HCT116 (cell line): Measurements from ENCODE around the gene MMP15. TPM values are rescaled to one million over a fixed set of nuclear protein-coding genes. Genes with fewer than 3 reads are reported as not detected.

Experiments used
- ATAC-seq: fragments of 200-7000 bp; cut with Tn5 transposase; 2 replicates; pipeline ENCODE4 v1.9.1; 2020; ENCODE audit warnings: mild to moderate bottlenecking, moderate library complexity
- BruUV-seq: library from RNA; stranded (reverse); fragments of 400-500 nt; replicated peaks from 2 replicates; lab custom pipeline; 2021; lab: Mats Ljungman, UMichigan
- CTCF ChIA-PET: fragments of 300-600 bp; sonication (Branson Sonifier 250); formaldehyde crosslinking; loops from one replicate; lab custom pipeline; 2021; ENCODE audit warnings: antibody characterized with exemption; lab: Charles Lee
- POLR2A ChIA-PET: fragments of 300-600, 350-600 bp; sonication (Branson Sonifier 250); formaldehyde crosslinking; loops from one replicate; lab custom pipeline; 2021; ENCODE audit warnings: antibody characterized with exemption; lab: Charles Lee
- RAD21 ChIA-PET, 2 experiments: fragments of 300-600 bp; sonication (Branson Sonifier 250); formaldehyde crosslinking; loops; one replicate each; lab custom pipeline; 2023; ENCODE audit warnings: low total read pairs in 2 of 2; ENCODE audit not compliant: uncharacterized antibody in 2 of 2, unreplicated experiment in 2 of 2, low non-redundant PET in 1 of 2; lab: Charles Lee
- DNase-seq: peaks from one replicate; pipeline ENCODE4 v3.0.0-alpha.2; 2010; ENCODE audit warnings: low read depth, low spot score
- H2AFZ ChIP-seq: fragments of 200-600 bp; shearing (Covaris generic), sonication (generic); 2 replicates; pipeline ENCODE4 v1.6.1; 2017; ENCODE audit warnings: low read depth, mixed run types, mixed read lengths, antibody characterized with exemption, low read length; ENCODE audit not compliant: poor library complexity, severe bottlenecking
- H3K27ac ChIP-seq: 2 replicates; pipeline ENCODE4 v1.5.1; 2012; ENCODE audit warnings: low read depth, low read length
- H3K27me3 ChIP-seq: fragments of 200-600 bp; sonication (generic); 2 replicates; pipeline ENCODE4 v1.6.1; 2016; ENCODE audit warnings: mixed run types, low read length, mixed read lengths; ENCODE audit not compliant: insufficient read depth
- H3K36me3 ChIP-seq, 2 experiments: fragments of 200-500 bp in 1 of 2; fragments of 200-600 bp in 1 of 2; sonication (Bioruptor generic) in 1 of 2; sonication (generic) in 1 of 2; 2 replicates each; pipeline versions ENCODE4 v1.5.1 to v1.6.1; 2014 to 2016; ENCODE audit warnings: low read length in 2 of 2, inconsistent platforms in 1 of 2, mixed read lengths in 1 of 2, mixed run types in 1 of 2; ENCODE audit not compliant: insufficient read depth in 2 of 2, control insufficient read depth in 1 of 2
- H3K4me1 ChIP-seq, 2 experiments: fragments of 200-600 bp in 1 of 2; sonication (generic) in 1 of 2; 2 replicates each; pipeline versions ENCODE4 v1.5.1 to v1.6.1; 2012 to 2017; ENCODE audit warnings: low read length in 2 of 2, inconsistent platforms in 1 of 2, mild to moderate bottlenecking in 1 of 2, mixed read lengths in 1 of 2, mixed run types in 1 of 2, moderate library complexity in 1 of 2; ENCODE audit not compliant: insufficient read depth in 2 of 2, control insufficient read depth in 1 of 2
- H3K4me2 ChIP-seq: fragments of 200-600 bp; sonication (generic); 2 replicates; pipeline ENCODE4 v1.6.1; 2017; ENCODE audit warnings: mixed run types, low read length, mixed read lengths
- H3K4me3 ChIP-seq, 2 experiments: fragments of 200-600 bp in 1 of 2; sonication (generic) in 1 of 2; replicated peaks in 1 of 2; 2 replicates each; pipeline ENCODE4 v1.5.1; 2011 to 2016; ENCODE audit warnings: low read length in 2 of 2, control low read depth in 1 of 2, low read depth in 1 of 2, mild to moderate bottlenecking in 1 of 2, mixed read lengths in 1 of 2, mixed run types in 1 of 2
- H3K79me2 ChIP-seq: fragments of 200-600 bp; sonication (generic); 2 replicates; pipeline ENCODE4 v1.6.1; 2017; ENCODE audit warnings: mild to moderate bottlenecking, mixed run types, low read length, moderate library complexity, mixed read lengths; ENCODE audit not compliant: insufficient read depth
- H3K9ac ChIP-seq: fragments of 200-600 bp; sonication (generic); 2 replicates; pipeline ENCODE4 v1.6.1; 2016; ENCODE audit warnings: low read length, mixed read lengths
- H3K9me2 ChIP-seq: fragments of 200-600 bp; sonication (generic), shearing (Covaris generic); 2 replicates; pipeline ENCODE4 v1.6.1; 2017; ENCODE audit warnings: mixed run types, mild to moderate bottlenecking, moderate library complexity; ENCODE audit not compliant: insufficient read depth
- H3K9me3 ChIP-seq, 2 experiments: fragments of 200-500 bp in 1 of 2; fragments of 200-600 bp in 1 of 2; sonication (Bioruptor generic) in 1 of 2; sonication (generic) in 1 of 2; 2 replicates each; pipeline ENCODE4 v1.6.1; 2014 to 2017; ENCODE audit warnings: low read length in 2 of 2, mixed read lengths in 2 of 2, inconsistent platforms in 1 of 2, low read depth in 1 of 2, mild to moderate bottlenecking in 1 of 2, mixed run types in 1 of 2, moderate library complexity in 1 of 2; ENCODE audit not compliant: control insufficient read depth in 1 of 2, insufficient read depth in 1 of 2
- H4K20me1 ChIP-seq: fragments of 200-600 bp; sonication (generic), shearing (Covaris generic); 2 replicates; pipeline ENCODE4 v1.6.1; 2017; ENCODE audit warnings: mixed run types, mild to moderate bottlenecking, moderate library complexity; ENCODE audit not compliant: insufficient read depth
- CBX3 ChIP-seq: IDR thresholded peaks from 2 replicates; pipeline ENCODE4 v1.6.1; 2012; ENCODE audit warnings: low read depth
- CEBPB ChIP-seq: IDR thresholded peaks from 2 replicates; pipeline ENCODE4 v1.6.1; 2012; ENCODE audit warnings: low read depth
- CTCF ChIP-seq, 3 experiments: fragments of 200-600 bp in 1 of 3; sonication (generic) in 1 of 3; IDR thresholded peaks in 2 of 3; conservative IDR thresholded peaks in 1 of 3; 2 replicates each; pipeline ENCODE4 v1.5.1; 2012 to 2017; ENCODE audit warnings: low read depth in 2 of 3, low read length in 2 of 3, antibody characterized with exemption in 1 of 3, borderline replicate concordance in 1 of 3, control low read depth in 1 of 3, mild to moderate bottlenecking in 1 of 3, mixed read lengths in 1 of 3, mixed run types in 1 of 3, moderate library complexity in 1 of 3; ENCODE audit not compliant: insufficient read depth in 1 of 3
- ELF1 ChIP-seq: IDR thresholded peaks from 2 replicates; pipeline ENCODE4 v1.6.1; 2012; ENCODE audit warnings: low read depth, borderline replicate concordance
- EZH2 ChIP-seq: fragments of 200-600 bp; sonication (generic); IDR thresholded peaks from 2 replicates; pipeline ENCODE4 v1.6.1; 2017; ENCODE audit warnings: antibody characterized with exemption, mixed run types
- MAX ChIP-seq: IDR thresholded peaks from 2 replicates; pipeline ENCODE4 v1.6.1; 2012
- POLR2A ChIP-seq: IDR thresholded peaks from 2 replicates; pipeline ENCODE4 v1.7.0; 2011; ENCODE audit warnings: borderline replicate concordance; ENCODE audit not compliant: insufficient read depth, insufficient read length; ENCODE audit errors: extremely low read depth
- RAD21 ChIP-seq: IDR thresholded peaks from 2 replicates; pipeline ENCODE4 v1.6.1; 2012; ENCODE audit warnings: low read depth, mild to moderate bottlenecking
- REST ChIP-seq: IDR thresholded peaks from 2 replicates; pipeline ENCODE4 v1.6.1; 2012; ENCODE audit warnings: low read depth
- SIN3A ChIP-seq: IDR thresholded peaks from 2 replicates; pipeline ENCODE4 v1.6.1; 2012; ENCODE audit warnings: low read depth
- TCF7L2 ChIP-seq: IDR thresholded peaks from 2 replicates; pipeline ENCODE4 v1.7.0; 2011; ENCODE audit warnings: borderline replicate concordance, inconsistent platforms; ENCODE audit not compliant: insufficient read depth, insufficient read length; ENCODE audit errors: extremely low read depth
- YY1 ChIP-seq: IDR thresholded peaks from 2 replicates; pipeline ENCODE4 v1.6.1; 2011; ENCODE audit warnings: low read length, low read depth, moderate library complexity, mild to moderate bottlenecking; ENCODE audit not compliant: insufficient replicate concordance; ENCODE audit errors: extremely low read depth
- ZFX ChIP-seq: fragments of 450-650 bp; IDR thresholded peaks from 2 replicates; pipeline ENCODE4 v1.6.1; 2017
- ZNF274 ChIP-seq: fragments of 200-500 bp; sonication (Bioruptor generic); IDR thresholded peaks from 2 replicates; pipeline ENCODE4 v1.6.1; 2014; ENCODE audit warnings: mild to moderate bottlenecking, low read depth, low read length, inconsistent platforms
- intact Hi-C: fragments of 100-400 bp; cut with micrococcal nuclease; formaldehyde crosslinking; loops from 2 replicates; pipeline ENCODE4 v1.10.0; 2022
- total RNA-seq: library from RNA; stranded (reverse); gene quantifications from one replicate; pipeline ENCODE4 v1.2.1, GENCODE V29; 2021; ENCODE audit not compliant: unreplicated experiment

The MMP15 gene
- total RNA-seq, 1 experiment from 2014 or later: 38.5 TPM

- ChIA-PET POLR2A (no interaction called here), CTCF (interaction anchor here (1.9 kb wide), 1 partner anchor 27 kb away, joined by 4 read pairs; no protein-coding TSS in a partner anchor), RAD21 (no interaction called here)
- H3K9ac ChIP-seq: no peak overlapping the region
- H3K4me1 ChIP-seq: peaks cover 0 to 16% of the 10 kb centered on the region in 2 experiments; a peak in 2 of 4 replicates
- H3K4me2 ChIP-seq: no peak overlapping the region
- no peak overlapping the region for H2AFZ ChIP-seq
- BruUV-seq: no TSS peak
- no peak for TF ChIP-seq EZH2
- TF ChIP-seq, all 23 proteins: peak for 0
- H4K20me1 ChIP-seq: no peaks in the 10 kb centered on the region
- no peaks in the 10 kb centered on the region for H3K79me2 ChIP-seq
- no peaks in the 10 kb centered on the region for H3K36me3 ChIP-seq
- H3K9me3 ChIP-seq: no peaks in the 10 kb centered on the region
- intact Hi-C loops: no loop called here
- no peak overlapping the region for H3K4me3 ChIP-seq
- DNase-seq (no peak), ATAC-seq (no peak)
- no peaks in the 10 kb centered on the region for H3K9me2 ChIP-seq
- no peak overlapping the region for H3K27ac ChIP-seq
- no peaks in the 10 kb centered on the region for H3K27me3 ChIP-seq
Measured at GRCh38 chr16:58094026-58094425, 68.5 kb downstream of the MMP15 start.

- no peak overlapping the region for H3K9ac ChIP-seq
- H3K4me2 ChIP-seq: no peak overlapping the region
- RAD21 ChIA-PET: no interaction called here
- DNase-seq (no peak), ATAC-seq (no peak)
- H3K4me1 ChIP-seq: peaks cover 0 to 16% of the 10 kb centered on the region in 2 experiments; a peak in 2 of 4 replicates
- H3K9me2 ChIP-seq: no peaks in the 10 kb centered on the region
- no peak overlapping the region for H3K4me3 ChIP-seq
- H2AFZ ChIP-seq: no peak overlapping the region
- H3K27me3 ChIP-seq: no peaks in the 10 kb centered on the region
- H3K9me3 ChIP-seq: no peaks in the 10 kb centered on the region
- no peaks in the 10 kb centered on the region for H4K20me1 ChIP-seq
- no peak overlapping the region for H3K27ac ChIP-seq
- intact Hi-C loops: no loop called here
- H3K79me2 ChIP-seq: no peaks in the 10 kb centered on the region
- no peaks in the 10 kb centered on the region for H3K36me3 ChIP-seq
- POLR2A ChIA-PET: no interaction called here
- CTCF ChIA-PET: interaction anchor here (1.9 kb wide), 1 partner anchor 27 kb away, joined by 4 read pairs; no protein-coding TSS in a partner anchor
- no TSS peak for BruUV-seq
- TF ChIP-seq MAX (no peak), REST (no peak), YY1 (no peak), ZFX (no peak), POLR2A (no peak), CBX3 (no peak), ZNF274 (no peak), CTCF (IDR thresholded peaks at IDR 0.05 in 2 of 3, conservative IDR thresholded peaks at IDR 0.05 in 1 of 3; ENCODE audit: borderline replicate concordance in 1 of 3, insufficient read depth in 1 of 3, low read depth in 2 of 3, low read length in 2 of 3) (no peak), TCF7L2 (no peak), RAD21 (no peak), ELF1 (no peak), SIN3A (no peak), CEBPB (no peak)
Measured at GRCh38 chr16:58094791-58095574, 69.4 kb downstream of the MMP15 start.
